PC-9 (cell line): ENCODE data around the gene METRN.

Experiments
- CTCF ChIP-seq: fragments of 200-600 bp; sonication (generic); conservative IDR thresholded peaks from 2 replicates; pipeline ENCODE4 v1.6.1; 2017; ENCODE audit warnings: mixed run types, antibody characterized with exemption, mild to moderate bottlenecking, moderate library complexity
- EZH2 ChIP-seq: fragments of 200-600 bp; sonication (generic); IDR thresholded peaks from 2 replicates; pipeline ENCODE4 v1.8.0; 2017; ENCODE audit warnings: antibody characterized with exemption, low read depth

- TF ChIP-seq CTCF: no peak
- TF ChIP-seq EZH2: no peak
These were observed 33.0 kb upstream of the METRN start for GRCh38 chr16:681746-682427.
